Measurements from ENCODE around the gene ADGRG3. TPM values are rescaled to one million over a fixed set of nuclear protein-coding genes. Genes with fewer than 3 reads are reported as not detected.
A peak's percentile ranks its signal among the peaks of the same experiment; 100 is the strongest.

ADGRG3 gene
- total and polyA plus RNA-seq, 2 donors (not counting 1 experiment from before 2014, with no cell fraction given), result not detected

- Histone ChIP-seq H3K4me3 (ENCODE audit: control extremely low read depth in 1 of 5, extremely low read depth in 1 of 5, insufficient read depth in 1 of 5, low read depth in 2 of 5, low read length in 4 of 5) (peak within 1 kb of the TSS; percentile 65 to 98 (median 90)), H3K36me3 (replicated peaks in 1 of 2; ENCODE audit: control extremely low read depth in 1 of 2, control insufficient read depth in 1 of 2, extremely low read depth in 1 of 2, insufficient read depth in 2 of 2, low read length in 1 of 2) (no peaks in the 10 kb centered on the region), H3K4me2 (replicated peaks; ENCODE audit: low read depth, low read length, poor library complexity, severe bottlenecking) (peak within 1 kb of the TSS; percentile 97), H3K27me3 (replicated peaks in 1 of 4; ENCODE audit: control extremely low read depth in 1 of 4, control insufficient read depth in 3 of 4, insufficient read depth in 4 of 4, low read length in 3 of 4) (no peaks in the 10 kb centered on the region), H3K4me1 (ENCODE audit: control insufficient read depth in 2 of 2, insufficient read depth in 2 of 2, low read length in 2 of 2) (peaks cover 15 to 19% of the 10 kb centered on the region in 2 donors), H3K27ac (ENCODE audit: low read length in 2 of 2) (peak within 1 kb of the TSS; percentile 37 to 78), H3K9me3 (ENCODE audit: control extremely low read depth in 1 of 3, control insufficient read depth in 2 of 3, insufficient read depth in 1 of 3, low read length in 2 of 3) (no peaks in the 10 kb centered on the region), H4K20me1 (ENCODE audit: control insufficient read depth, insufficient read depth, low read length, poor library complexity, severe bottlenecking) (no peaks in the 10 kb centered on the region), H3K79me2 (ENCODE audit: control insufficient read depth, insufficient read depth, low read length) (peaks cover 9% of the 10 kb centered on the region), H3K9ac (ENCODE audit: low read length) (peak within 1 kb of the TSS; percentile 97), H2AFZ (ENCODE audit: insufficient read depth, low read depth, low read length, poor library complexity, severe bottlenecking) (peak within 1 kb of the TSS; percentile 97)
- Mint-ChIP-seq H3K9me3 (ENCODE audit: insufficient read depth) (no peaks in the 10 kb centered on the region), H3K27me3 (no peaks in the 10 kb centered on the region), H3K27ac (peak within 1 kb of the TSS; percentile 89), H3K4me1 (peaks cover 34% of the 10 kb centered on the region), H3K4me3 (peak within 1 kb of the TSS; percentile 93)
- intact Hi-C loops (cut with micrococcal nuclease), result loop anchor here (1.0 to 5.0 kb wide), 7 partner anchors 21 to 779 kb away; partner anchors contain the start of genes CCDC102A, CIAPIN1, COQ9 and DRC7
- ChIA-PET CTCF (interaction anchor here (0.9 to 1.8 kb wide), 5 partner anchors 21 to 265 kb away, joined by 3 to 6 read pairs (median 5); partner anchors contain the start of gene USB1), POLR2A (interaction anchor here (1.4 kb wide), 1 partner anchor 46 kb away, joined by 4 read pairs; no protein-coding TSS in a partner anchor)
- under 1% methylated on average over 34 of the region's 35 CpGs for WGBS (ENCODE audit: insufficient coverage)
- no peak for ATAC-seq (ENCODE audit: low read depth)
- TF ChIP-seq EZH2 (IDR thresholded peaks at IDR 0.05; ENCODE audit: borderline replicate concordance, insufficient read depth, low read depth, low read length, poor library complexity, severe bottlenecking) (no peak), CTCF (IDR thresholded peaks at IDR 0.05) (no peak)
- no peak for DNase-seq
These were observed 67.8 kb downstream of the ADGRG3 start, which contains the start of gene KATNB1 for GRCh38 chr16:57735755-57736418. Gene KATNB1 (plus strand): TSS chr16:57735770. CDS start chr16:57737244, 1,474 bp downstream.
